ENCODE data around the gene ZBTB1. TPM values are rescaled to one million over a fixed set of nuclear protein-coding genes. Genes with fewer than 3 reads are reported as not detected.
A peak's percentile ranks its signal among the peaks of the same experiment; 100 is the strongest.
"Not testable (repeated sequence)": the region's sequence is repeated elsewhere in the genome, so short reads cannot be mapped to it uniquely, and the experiment has no call there.

Gene ZBTB1
- total RNA-seq, 4 donors from 2014 or later = 33.4 to 129 (median 59.8) TPM

DNA sequence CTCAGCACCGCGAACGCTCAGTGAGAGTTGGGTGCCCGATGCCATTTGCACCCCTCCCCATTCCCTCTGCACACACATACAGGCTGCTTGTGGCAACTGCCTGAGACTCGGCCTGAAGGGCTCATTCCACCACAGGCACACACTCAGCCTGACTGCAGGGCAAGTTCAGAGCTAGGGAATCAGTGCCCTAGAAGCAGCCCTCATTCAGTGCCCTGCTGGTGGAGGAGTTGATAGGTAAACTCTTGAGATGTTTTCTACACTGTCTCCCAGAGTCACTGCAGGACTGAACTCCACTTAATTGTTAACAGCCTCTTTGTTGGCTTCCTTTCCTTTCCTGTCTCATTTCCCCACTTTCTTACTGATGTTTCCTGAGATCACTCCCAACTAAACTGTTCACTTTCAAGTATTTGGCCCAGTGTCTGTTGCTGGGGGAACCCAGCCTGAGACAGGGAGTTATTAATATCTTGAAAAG, 62.1 kb downstream of the ZBTB1 start:
- no peak overlapping the region for H3K4me3 ChIP-seq
- no peaks in the 10 kb centered on the region for H3K36me3 ChIP-seq
- H3K27ac ChIP-seq = peak overlapping the region; percentile 29
- TF ChIP-seq EP300 (IDR thresholded peaks at IDR 0.05) (no peak), CTCF (IDR thresholded peaks at IDR 0.05) (no peak), POLR2A (IDR thresholded peaks at IDR 0.05) (no peak)
- 45% methylated on average over 5 of the region's 5 CpGs for WGBS
- H3K9me3 ChIP-seq = no peaks in the 10 kb centered on the region
- peaks cover 40% of the 10 kb centered on the region for H3K4me1 ChIP-seq
- H3K27me3 ChIP-seq = no peaks in the 10 kb centered on the region
- DNase-seq (ENCODE audit: low spot score in 2 of 2) = no peak

- TF ChIP-seq POLR2A (IDR thresholded peaks at IDR 0.05) (no peak), POLR2AphosphoS5 (IDR thresholded peaks at IDR 0.05) (peak in 1 of 3 donors; percentile 82)
- Histone ChIP-seq H3K36me3 (no peaks in the 10 kb centered on the region), H3K27ac (peak overlapping the region; percentile 43), H3K9me3 (no peaks in the 10 kb centered on the region), H3K4me1 (peaks cover 51% of the 10 kb centered on the region), H3K27me3 (no peaks in the 10 kb centered on the region), H3K4me3 (no peak overlapping the region)
- 22% methylated on average over 3 of the region's 3 CpGs for WGBS
- peak in 1 of 2 donors; percentile 73 for DNase-seq (ENCODE audit: low spot score in 2 of 2)
Measured at GRCh38 chr14:64569138-64569631, 64.6 kb downstream of the ZBTB1 start.

DNA sequence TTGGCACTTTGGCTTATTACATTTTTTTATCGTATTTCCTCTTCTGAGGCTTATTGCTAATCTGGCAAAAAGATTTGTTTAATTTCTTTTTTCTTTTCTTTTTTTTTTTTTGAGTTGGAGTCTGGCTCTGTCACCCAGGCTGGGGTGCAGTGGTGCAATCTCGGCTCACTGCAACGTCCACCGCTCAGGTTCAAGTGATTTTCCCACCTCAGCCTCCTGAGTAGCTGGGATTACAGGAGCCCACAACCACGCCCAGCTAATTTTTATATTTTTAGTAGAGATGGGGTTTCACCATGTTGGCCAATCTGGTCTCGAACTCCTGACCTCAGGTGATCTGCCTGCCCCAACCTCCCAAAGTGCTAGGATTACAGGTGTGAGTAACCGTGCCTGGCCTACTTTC, 65.1 kb downstream of the ZBTB1 start:
- H3K27ac ChIP-seq = peak overlapping the region; percentile 43
- H3K9me3 ChIP-seq; H3K27me3 ChIP-seq; H3K36me3 ChIP-seq; DNase-seq (ENCODE audit: low spot score in 2 of 2); H3K4me3 ChIP-seq: not testable (repeated sequence)
- peaks cover 51% of the 10 kb centered on the region for H3K4me1 ChIP-seq
- WGBS = 39% methylated on average over 7 of the region's 7 CpGs

- H3K36me3 ChIP-seq = no peaks in the 10 kb centered on the region
- no peak overlapping the region for H3K4me3 ChIP-seq
- DNase-seq (ENCODE audit: low spot score in 2 of 2) = no peak
- TF ChIP-seq POLR2AphosphoS5 (IDR thresholded peaks at IDR 0.05) (no peak), POLR2A (IDR thresholded peaks at IDR 0.05) (no peak), CTCF (IDR thresholded peaks at IDR 0.05) (no peak), EP300 (IDR thresholded peaks at IDR 0.05) (no peak)
- no peaks in the 10 kb centered on the region for H3K27me3 ChIP-seq
- peaks cover 41% of the 10 kb centered on the region for H3K4me1 ChIP-seq
- peak overlapping the region; percentile 57 for H3K27ac ChIP-seq
- H3K9me3 ChIP-seq = no peaks in the 10 kb centered on the region
Measured at GRCh38 chr14:64572386-64573104, 68.0 kb downstream of the ZBTB1 start.

DNA sequence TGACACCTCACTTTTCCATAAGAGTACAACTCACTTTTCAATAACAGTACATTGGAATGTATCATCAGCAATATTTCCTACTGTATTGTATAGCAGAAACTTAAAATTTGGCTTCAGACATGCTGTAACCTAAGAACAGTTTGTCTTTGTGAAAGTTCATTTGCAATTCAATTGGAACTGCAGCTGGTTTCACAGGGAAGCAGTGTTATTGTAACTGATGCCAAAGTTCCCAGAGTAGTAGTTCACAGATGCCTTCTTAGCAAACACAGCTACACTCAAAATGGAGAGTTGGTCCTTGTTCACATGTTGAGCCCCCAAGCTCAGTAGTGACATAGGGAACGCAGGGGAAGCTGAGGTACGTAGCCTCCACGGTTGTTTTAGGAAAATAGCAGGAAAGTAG, 68.5 kb downstream of the ZBTB1 start:
- Histone ChIP-seq H3K4me1 (peaks cover 37% of the 10 kb centered on the region), H3K27ac (peak overlapping the region; percentile 57), H3K9me3 (no peaks in the 10 kb centered on the region), H3K36me3 (no peaks in the 10 kb centered on the region), H3K27me3 (no peaks in the 10 kb centered on the region), H3K4me3 (no peak overlapping the region)
- TF ChIP-seq EP300 (IDR thresholded peaks at IDR 0.05) (no peak), POLR2A (IDR thresholded peaks at IDR 0.05) (no peak)
- WGBS = 56% methylated on average over 3 of the region's 3 CpGs
- DNase-seq (ENCODE audit: low spot score in 2 of 2) = no peak

Other genes starting within 250 kb of the ZBTB1 start
- 1 to 10 TPM in 2 of 4 donors, under 1 TPM in 1, not detected in 1; 0.38 to 1.4 (median 1.1) TPM for gene ESR2, start 210.4 kb upstream of the ZBTB1 start, total RNA-seq
- gene MTHFD1, start 116.4 kb upstream of the ZBTB1 start, total RNA-seq = 10 to 100 TPM; 21.5 to 42.0 (median 33.0) TPM
- gene AKAP5, start 39.3 kb upstream of the ZBTB1 start, total RNA-seq = under 1 TPM; 0.08 to 0.56 (median 0.34) TPM
- 10 to 100 TPM in 3 of 4 donors, 1 to 10 TPM in 1; 5.9 to 29.9 (median 11.4) TPM for gene ZBTB25, start 932 bp upstream of the ZBTB1 start, total RNA-seq
- gene HSPA2, start 36.0 kb downstream of the ZBTB1 start, total RNA-seq = 10 to 100 TPM; 70.8 to 98.0 (median 91.6) TPM
- gene PPP1R36, start 45.2 kb downstream of the ZBTB1 start, total RNA-seq = 1 to 10 TPM in 2 of 4 donors, under 1 TPM in 1, not detected in 1; 0.72 to 2.7 (median 1.5) TPM
- 100 to 1,000 TPM in 1 of 4 donors, 10 to 100 TPM in 3; 60.4 to 140 (median 96.5) TPM for gene PLEKHG3, start 199.7 kb downstream of the ZBTB1 start, total RNA-seq

Data from suprapubic skin (tissue), 4 donors.